Measurements from ENCODE around the gene HPCAL1.
A peak's percentile ranks its signal among the peaks of the same experiment; 100 is the strongest.

HPCAL1 gene

DNA sequence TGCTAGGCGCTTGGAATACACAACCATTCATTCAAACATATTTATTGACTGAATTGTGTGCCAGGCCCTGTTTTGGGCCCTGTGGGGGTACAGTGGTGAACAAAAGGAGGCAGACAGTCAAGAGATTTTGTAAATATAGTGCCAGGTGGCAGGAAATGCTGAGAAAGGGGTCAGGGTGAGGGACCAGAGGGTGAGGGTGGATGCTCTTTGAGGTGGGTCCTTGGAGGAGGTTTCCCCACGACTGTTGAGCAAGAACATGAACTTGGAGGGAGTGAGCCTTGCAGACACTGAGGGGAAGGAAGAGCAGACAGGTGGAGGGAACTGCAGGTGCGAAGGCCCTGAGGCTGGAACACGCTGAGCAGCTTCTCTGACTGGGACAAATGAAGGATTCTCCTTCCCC, 104.7 kb downstream of the HPCAL1 start:
- DNase-seq (ENCODE audit: low read depth): no peak

GRCh38 chr2:10407841-10408648, 105.3 kb downstream of the HPCAL1 start:
- DNase-seq (ENCODE audit: low read depth): peak; percentile 81

GRCh38 chr2:10408649-10409579, 106.2 kb downstream of the HPCAL1 start:
- DNase-seq (ENCODE audit: low read depth): peak; percentile 49

DNA sequence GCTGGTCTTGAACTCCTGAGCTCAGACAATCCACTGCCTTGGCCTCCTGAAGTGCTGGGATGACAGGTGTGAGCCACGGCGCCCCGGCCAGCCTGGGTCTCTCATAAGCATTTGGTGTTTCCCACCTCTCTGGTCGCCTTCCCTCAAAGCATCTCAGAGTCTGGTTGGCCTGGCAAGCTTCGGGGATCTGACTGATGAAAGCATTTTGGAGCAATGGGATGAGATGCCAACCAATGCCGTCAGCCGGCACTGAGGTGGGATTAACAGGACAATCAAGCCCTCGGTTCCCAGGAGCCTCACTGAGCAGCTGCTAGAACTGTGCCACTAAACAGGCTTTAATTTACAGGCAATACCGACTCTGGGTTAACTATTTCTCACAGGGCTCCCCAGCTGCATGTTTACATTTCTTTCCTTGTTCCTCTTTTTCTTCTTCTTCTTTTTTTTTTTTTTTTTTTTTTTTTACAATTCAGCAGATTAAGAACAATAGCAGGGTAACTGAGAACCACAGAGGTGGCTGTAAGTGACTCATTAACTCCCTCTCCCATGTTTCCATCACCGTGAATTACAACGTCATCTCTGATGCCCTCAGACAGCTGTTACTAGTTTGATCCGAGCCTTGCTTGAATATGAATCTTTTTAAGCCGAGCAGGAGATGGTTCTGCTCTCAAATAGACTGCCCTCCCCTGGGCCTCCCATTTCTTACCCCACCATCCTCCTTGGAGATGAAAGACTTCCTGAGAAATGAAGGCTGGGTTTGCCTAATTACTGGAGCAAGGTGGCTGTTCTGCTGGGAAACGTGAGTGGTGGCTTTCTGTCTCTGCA, 107.5 kb downstream of the HPCAL1 start:
- DNase-seq (ENCODE audit: low read depth): no peak

DNA sequence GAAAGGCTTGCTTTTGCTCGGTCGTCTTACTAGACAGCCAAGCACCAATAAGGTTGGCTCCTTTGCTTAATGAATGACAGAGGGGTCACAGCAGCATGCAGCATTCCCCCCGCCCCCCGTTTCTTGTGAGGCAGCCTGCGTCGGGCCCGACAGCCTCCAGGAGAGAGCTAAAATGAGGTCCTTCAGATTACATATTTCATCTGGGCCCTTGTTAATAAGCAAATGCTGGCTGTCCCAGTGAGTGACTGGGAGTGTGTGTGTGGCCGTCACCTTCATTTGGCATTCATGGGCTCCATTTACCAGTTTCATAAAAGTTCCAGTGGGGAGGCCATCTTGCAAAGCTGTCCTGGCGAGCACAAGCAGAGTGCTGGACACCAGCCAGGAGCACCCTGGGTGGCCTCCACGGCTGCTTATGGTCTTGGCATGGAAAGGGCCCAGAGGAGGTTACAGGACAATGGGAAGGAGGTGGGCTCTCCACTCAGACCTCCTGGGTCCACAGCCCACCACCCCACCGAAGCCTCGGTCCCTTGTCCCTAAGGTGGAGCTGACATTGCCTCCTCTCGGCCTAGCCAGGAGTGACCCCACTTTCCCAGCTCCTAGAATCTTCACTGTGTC, 108.2 kb downstream of the HPCAL1 start:
- DNase-seq (ENCODE audit: low read depth): no peak

- DNase-seq (ENCODE audit: low read depth): no peak
These were observed 108.9 kb downstream of the HPCAL1 start for GRCh38 chr2:10411557-10411956.

DNA sequence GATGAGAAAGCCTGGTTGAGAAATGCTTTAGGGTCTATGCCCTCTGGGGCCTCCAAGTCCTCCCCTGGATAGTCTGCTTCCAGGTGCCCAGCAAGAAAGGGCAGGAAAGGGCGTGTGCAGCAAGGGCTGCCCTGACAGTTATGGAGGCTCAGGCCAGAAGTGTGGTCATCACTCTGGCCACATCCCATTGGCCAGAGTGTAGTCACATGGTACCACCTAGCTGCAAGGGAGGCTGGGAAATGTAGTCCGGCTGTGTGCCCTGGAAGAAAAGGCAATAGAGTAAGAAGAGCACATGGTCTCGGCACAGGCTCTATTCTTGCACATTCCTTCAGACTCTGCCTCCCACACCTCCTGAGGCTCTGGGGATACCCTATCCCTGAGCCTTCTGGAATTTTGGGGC, 109.7 kb downstream of the HPCAL1 start:
- DNase-seq (ENCODE audit: low read depth): peak; percentile 25

GRCh38 chr2:10413503-10413902, 110.8 kb downstream of the HPCAL1 start:
- DNase-seq (ENCODE audit: low read depth): no peak

- peak; percentile 34 for DNase-seq (ENCODE audit: low read depth)
These were observed 111.3 kb downstream of the HPCAL1 start for GRCh38 chr2:10413991-10414451.

DNA sequence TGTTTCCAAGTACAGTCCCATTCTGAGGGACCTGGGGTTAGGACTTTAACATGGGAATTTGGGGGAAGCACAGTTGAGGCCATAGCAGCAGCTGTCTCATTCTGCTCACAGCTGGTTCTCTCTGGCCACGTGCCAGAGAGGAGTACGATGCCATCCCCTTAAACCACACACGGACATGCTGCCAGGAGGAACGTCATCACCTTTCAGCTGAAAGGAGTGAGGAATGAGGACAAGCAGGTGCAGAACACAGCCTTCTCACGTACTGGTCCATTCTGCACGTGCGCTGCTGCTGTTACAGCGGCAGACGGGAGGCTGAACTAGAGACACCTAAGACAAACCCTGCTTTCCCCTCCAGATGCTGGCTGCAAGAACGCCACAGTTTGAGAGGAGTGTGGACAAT, 111.9 kb downstream of the HPCAL1 start:
- no peak for DNase-seq (ENCODE audit: low read depth)

- no peak for DNase-seq (ENCODE audit: low read depth)
These were observed 112.3 kb downstream of the HPCAL1 start for GRCh38 chr2:10415048-10415447.

DNA sequence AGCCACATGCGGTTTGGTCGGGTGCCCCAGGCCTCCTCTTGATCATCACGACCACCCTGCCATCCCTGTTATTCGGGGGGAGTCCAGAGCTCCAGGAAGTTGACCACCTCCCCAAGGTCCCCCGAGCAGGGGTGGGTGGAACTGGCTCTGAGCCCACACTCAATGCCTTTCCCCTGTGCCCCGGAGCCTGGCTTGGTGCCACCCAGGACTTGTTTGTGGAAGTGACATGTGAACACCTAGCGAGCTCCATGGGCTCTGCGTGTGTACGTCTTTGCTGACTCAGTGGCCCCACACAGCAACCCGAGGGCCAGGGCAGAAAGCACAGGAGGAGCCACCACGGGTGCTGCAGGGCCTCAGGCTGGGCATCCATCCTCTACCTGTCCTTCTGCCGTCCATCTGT, 112.9 kb downstream of the HPCAL1 start:
- DNase-seq (ENCODE audit: low read depth): no peak

DNA sequence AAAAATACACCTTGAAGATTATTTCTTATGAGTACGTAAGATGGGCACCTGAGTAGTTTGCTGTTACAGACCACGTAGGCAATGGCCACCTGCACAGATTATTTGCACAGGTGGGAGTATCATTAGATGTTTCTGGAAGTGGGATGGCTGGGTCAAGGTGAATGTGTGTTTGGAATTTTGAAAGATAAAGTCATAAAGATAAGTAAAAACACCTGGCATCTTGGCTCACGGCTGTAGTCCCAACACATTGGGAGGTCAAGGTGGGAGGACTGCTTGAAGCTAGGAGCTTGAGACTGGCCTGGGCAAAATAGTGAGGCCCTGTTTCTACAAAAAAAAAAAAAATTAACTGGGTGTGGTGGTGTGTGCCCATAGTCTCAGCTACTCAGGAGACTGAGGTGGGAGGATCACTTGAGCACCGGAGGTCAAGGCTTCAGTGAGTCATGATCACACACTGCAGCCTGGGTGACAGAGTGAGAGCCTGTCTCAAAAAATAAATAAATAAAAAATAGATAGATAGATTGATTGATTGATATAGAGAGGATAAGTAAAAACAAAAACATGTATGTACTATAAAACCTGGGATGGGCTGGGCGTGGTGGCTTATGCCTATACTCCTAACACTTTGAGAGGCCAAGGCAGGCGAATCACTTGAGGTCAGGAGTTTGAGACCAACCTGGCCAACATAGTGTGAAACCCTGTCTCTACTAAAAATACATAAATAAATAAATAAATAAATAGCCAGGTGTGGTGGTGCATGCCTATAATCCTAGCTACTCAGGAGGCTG, 115.0 kb downstream of the HPCAL1 start:
- no peak for DNase-seq (ENCODE audit: low read depth)

- no peak for DNase-seq (ENCODE audit: low read depth)
These were observed 117.0 kb downstream of the HPCAL1 start for GRCh38 chr2:10419553-10420257.

DNA sequence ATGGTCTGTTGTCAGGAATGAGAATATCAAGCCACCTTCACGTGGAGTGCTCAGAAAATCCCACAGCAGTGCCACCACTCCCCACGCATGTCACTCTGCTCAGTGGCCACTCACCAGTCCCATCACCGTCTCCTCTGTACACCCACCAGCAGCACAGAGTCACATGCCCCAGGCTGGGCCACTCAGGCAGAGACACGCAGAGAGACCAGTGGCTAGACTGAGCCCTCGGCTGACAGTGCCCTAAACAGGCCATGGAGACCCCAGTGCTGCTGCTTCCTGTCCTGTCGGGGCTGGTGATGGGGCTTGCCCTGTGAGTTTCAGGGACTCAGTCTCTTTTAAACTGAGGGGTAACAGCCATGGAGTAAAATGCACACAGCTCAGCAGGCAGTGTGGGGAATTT, 119.5 kb downstream of the HPCAL1 start:
- no peak for DNase-seq (ENCODE audit: low read depth)

GRCh38 chr2:10422732-10423399, 120.2 kb downstream of the HPCAL1 start:
- DNase-seq (ENCODE audit: low read depth): no peak

GRCh38 chr2:10423400-10423774, 120.7 kb downstream of the HPCAL1 start:
- DNase-seq (ENCODE audit: low read depth): no peak

GRCh38 chr2:10424051-10424450, 121.3 kb downstream of the HPCAL1 start:
- DNase-seq (ENCODE audit: low read depth): no peak

DNA sequence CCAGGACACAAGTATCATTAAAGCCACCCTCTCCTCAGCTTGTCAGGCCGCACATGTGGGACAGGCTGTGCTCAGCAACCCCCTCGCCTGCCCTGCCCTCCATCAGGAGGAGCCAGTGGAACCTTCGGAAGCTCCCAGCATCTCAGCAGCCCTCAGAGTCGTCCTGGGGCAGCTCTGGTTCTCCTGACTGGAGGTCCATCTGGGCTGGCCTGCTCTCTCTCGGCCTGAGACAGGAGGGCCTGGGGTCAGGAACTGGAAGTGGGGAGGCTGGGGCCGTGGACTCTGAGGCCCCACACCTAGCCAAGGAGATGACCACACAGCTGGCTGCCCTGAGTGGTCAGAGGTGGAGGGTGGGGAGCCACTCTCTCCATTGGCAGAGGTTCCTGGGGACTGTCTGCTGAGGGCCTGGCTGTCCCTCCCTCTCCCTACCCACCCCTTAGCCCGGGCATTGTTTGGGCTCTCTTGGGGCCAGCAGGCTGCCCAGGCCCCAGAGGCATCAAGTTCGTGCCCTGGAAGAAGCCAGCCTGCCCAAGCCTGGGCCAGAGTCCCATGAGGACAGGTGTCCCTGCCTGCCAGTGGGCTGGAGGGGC, 122.3 kb downstream of the HPCAL1 start:
- DNase-seq (ENCODE audit: low read depth): no peak

All from fibroblast of gingiva (primary cell).